Loucy (cell line): ENCODE data around the gene CGGBP1.

ENCODE experiments used
- CTCF ChIP-seq: fragments of 200-600 bp; sonication (generic); conservative IDR thresholded peaks from 2 replicates; pipeline ENCODE4 v1.5.1; 2014; ENCODE audit warnings: mild to moderate bottlenecking, antibody characterized with exemption, low read length
- EZH2phosphoT487 ChIP-seq: fragments of 200-600 bp; IDR thresholded peaks from 2 replicates; pipeline ENCODE4 v1.6.1; 2018; ENCODE audit warnings: antibody characterized with exemption, mild to moderate bottlenecking, moderate library complexity, borderline replicate concordance

GRCh38 chr3:88058581-88059379 lies at the start of gene CGGBP1, which contains the start of gene ZNF654:
- TF ChIP-seq EZH2phosphoT487 (no peak), CTCF (no peak)
